HL-60 (cell line): ENCODE data around the gene LZTR1.

Source experiments
- POLR2AphosphoS5 ChIP-seq: IDR thresholded peaks from 2 replicates; pipeline ENCODE4 v1.6.1; 2012; ENCODE audit warnings: low read depth
- TF ChIP-seq, protein P1 (sequence below): IDR thresholded peaks from one replicate; pipeline ENCODE4 v1.5.1; 2011; ENCODE audit warnings: low read length, control low read depth, inconsistent platforms; ENCODE audit not compliant: insufficient read depth
- TF ChIP-seq, protein P2 (sequence below): IDR thresholded peaks from 2 replicates; pipeline ENCODE4 v1.6.1; 2012; ENCODE audit warnings: low read depth; ENCODE audit not compliant: insufficient replicate concordance

DNA sequence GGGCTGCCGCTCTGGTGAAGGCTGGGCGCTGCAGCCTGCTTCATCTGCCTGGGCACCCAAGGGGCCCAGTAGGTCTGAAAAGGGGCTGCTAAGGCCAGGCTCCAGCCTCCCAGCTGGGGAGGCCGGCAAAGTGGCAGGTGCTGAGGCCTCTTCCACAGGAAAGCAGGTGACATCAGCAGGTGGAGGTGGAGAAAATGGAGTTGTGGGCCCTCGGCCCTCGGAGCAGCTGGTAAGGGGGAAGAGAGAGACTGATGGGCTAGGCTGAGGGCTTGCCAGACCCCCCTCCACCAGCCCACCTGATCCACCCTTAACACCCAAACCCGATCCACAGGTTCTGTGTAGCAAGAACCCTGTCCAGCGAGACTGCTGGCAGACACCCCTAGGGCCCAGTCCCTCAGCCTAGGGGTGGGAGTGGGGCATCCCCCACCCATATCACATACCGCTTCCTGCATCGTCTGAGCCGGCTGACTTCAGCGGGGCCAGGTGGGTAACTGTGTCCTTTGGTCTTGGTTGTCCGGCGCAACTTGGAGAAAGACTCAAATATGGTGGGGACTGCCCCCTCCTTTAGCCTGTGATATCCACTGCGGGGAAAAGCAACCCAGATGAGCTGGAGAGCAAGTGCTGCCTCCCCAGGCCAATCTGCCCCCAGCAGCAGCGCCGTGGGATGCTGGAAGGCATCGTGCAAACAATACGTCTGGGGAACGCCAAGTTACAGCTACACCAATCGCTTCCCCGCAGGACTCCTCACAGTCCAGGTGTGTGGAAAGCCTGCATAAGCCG is 18.3 kb downstream of the LZTR1 start:
- TF ChIP-seq, protein P1, sequence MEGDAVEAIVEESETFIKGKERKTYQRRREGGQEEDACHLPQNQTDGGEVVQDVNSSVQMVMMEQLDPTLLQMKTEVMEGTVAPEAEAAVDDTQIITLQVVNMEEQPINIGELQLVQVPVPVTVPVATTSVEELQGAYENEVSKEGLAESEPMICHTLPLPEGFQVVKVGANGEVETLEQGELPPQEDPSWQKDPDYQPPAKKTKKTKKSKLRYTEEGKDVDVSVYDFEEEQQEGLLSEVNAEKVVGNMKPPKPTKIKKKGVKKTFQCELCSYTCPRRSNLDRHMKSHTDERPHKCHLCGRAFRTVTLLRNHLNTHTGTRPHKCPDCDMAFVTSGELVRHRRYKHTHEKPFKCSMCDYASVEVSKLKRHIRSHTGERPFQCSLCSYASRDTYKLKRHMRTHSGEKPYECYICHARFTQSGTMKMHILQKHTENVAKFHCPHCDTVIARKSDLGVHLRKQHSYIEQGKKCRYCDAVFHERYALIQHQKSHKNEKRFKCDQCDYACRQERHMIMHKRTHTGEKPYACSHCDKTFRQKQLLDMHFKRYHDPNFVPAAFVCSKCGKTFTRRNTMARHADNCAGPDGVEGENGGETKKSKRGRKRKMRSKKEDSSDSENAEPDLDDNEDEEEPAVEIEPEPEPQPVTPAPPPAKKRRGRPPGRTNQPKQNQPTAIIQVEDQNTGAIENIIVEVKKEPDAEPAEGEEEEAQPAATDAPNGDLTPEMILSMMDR: no peak
- TF ChIP-seq, protein P2, sequence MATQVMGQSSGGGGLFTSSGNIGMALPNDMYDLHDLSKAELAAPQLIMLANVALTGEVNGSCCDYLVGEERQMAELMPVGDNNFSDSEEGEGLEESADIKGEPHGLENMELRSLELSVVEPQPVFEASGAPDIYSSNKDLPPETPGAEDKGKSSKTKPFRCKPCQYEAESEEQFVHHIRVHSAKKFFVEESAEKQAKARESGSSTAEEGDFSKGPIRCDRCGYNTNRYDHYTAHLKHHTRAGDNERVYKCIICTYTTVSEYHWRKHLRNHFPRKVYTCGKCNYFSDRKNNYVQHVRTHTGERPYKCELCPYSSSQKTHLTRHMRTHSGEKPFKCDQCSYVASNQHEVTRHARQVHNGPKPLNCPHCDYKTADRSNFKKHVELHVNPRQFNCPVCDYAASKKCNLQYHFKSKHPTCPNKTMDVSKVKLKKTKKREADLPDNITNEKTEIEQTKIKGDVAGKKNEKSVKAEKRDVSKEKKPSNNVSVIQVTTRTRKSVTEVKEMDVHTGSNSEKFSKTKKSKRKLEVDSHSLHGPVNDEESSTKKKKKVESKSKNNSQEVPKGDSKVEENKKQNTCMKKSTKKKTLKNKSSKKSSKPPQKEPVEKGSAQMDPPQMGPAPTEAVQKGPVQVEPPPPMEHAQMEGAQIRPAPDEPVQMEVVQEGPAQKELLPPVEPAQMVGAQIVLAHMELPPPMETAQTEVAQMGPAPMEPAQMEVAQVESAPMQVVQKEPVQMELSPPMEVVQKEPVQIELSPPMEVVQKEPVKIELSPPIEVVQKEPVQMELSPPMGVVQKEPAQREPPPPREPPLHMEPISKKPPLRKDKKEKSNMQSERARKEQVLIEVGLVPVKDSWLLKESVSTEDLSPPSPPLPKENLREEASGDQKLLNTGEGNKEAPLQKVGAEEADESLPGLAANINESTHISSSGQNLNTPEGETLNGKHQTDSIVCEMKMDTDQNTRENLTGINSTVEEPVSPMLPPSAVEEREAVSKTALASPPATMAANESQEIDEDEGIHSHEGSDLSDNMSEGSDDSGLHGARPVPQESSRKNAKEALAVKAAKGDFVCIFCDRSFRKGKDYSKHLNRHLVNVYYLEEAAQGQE: no peak
- TF ChIP-seq POLR2AphosphoS5: no peak
